ENCODE data around the gene GRM8. TPM values are rescaled to one million over a fixed set of nuclear protein-coding genes. Genes with fewer than 3 reads are reported as not detected.

The GRM8 gene
- total RNA-seq, 1 experiment from 2014 or later = 1.8 TPM

GRCh38 chr7:127177156-127177555 lies 75.6 kb downstream of the GRM8 start:
- Histone ChIP-seq H3K4me1 (ENCODE audit: insufficient read depth, low read length) (no peaks in the 10 kb centered on the region), H3K79me2 (ENCODE audit: insufficient read depth, low read length) (no peaks in the 10 kb centered on the region), H3K4ac (ENCODE audit: low read depth, low read length) (no peak overlapping the region), H3K4me2 (ENCODE audit: insufficient read depth, insufficient read length, low read length) (no peak overlapping the region), H3K56ac (ENCODE audit: insufficient read length, low read depth, low read length) (no peak overlapping the region), H3K14ac (ENCODE audit: insufficient read depth, low read length) (no peak overlapping the region), H2BK12ac (ENCODE audit: insufficient read length, low read depth, low read length) (no peak overlapping the region), H3K23ac (ENCODE audit: insufficient read length, low read depth, low read length) (no peak overlapping the region), H3K18ac (ENCODE audit: insufficient read length, low read depth, low read length) (no peak overlapping the region), H4K8ac (replicated peaks; ENCODE audit: insufficient read length, low read depth, low read length) (no peak overlapping the region), H3K23me2 (ENCODE audit: insufficient read length, low read depth, low read length, poor library complexity, severe bottlenecking) (no peaks in the 10 kb centered on the region), H3K27me3 (ENCODE audit: insufficient read depth, low read length) (no peaks in the 10 kb centered on the region), H2BK20ac (ENCODE audit: low read depth, low read length, poor library complexity, severe bottlenecking) (no peak overlapping the region), H2BK15ac (ENCODE audit: low read depth, low read length) (no peak overlapping the region), H4K5ac (ENCODE audit: insufficient read length, low read depth, low read length) (no peak overlapping the region), H3K79me1 (ENCODE audit: insufficient read depth, low read depth, low read length, poor library complexity, severe bottlenecking) (no peaks in the 10 kb centered on the region), H3K9ac (ENCODE audit: extremely low read depth, insufficient read length, low read length) (no peak overlapping the region), H3T11ph (ENCODE audit: low read length) (no peak overlapping the region), H2BK5ac (ENCODE audit: insufficient read length, low read length) (no peak overlapping the region), H3K9me3 (ENCODE audit: control insufficient read depth, low read depth, low read length) (no peaks in the 10 kb centered on the region), H2AFZ (ENCODE audit: low read length) (no peak overlapping the region), H2AK5ac (ENCODE audit: insufficient read length, low read length) (no peak overlapping the region), H4K91ac (ENCODE audit: insufficient read length, low read depth, low read length) (no peak overlapping the region), H3K27ac (ENCODE audit: insufficient read length, low read depth, low read length) (no peak overlapping the region), H2BK120ac (ENCODE audit: low read depth, low read length, poor library complexity, severe bottlenecking) (no peak overlapping the region), H4K20me1 (ENCODE audit: control insufficient read depth, insufficient read depth, insufficient read length) (no peaks in the 10 kb centered on the region)
- Mint-ChIP-seq H3K9me3 (peaks cover 15 to 29% of the 10 kb centered on the region in 2 experiments; a peak in 4 of 5 replicates), H3K4me1 (peaks cover 5 to 8% of the 10 kb centered on the region in 2 experiments; a peak in 3 of 4 replicates), H3K36me3 (ENCODE audit: insufficient read depth in 1 of 3, low read depth in 3 of 3) (peaks cover 0 to 3% (median under 1%) of the 10 kb centered on the region in 3 experiments; a peak in 2 of 7 replicates), H3K27me3 (ENCODE audit: low read depth) (peaks cover 8% of the 10 kb centered on the region), H3K4me3 (no peak overlapping the region), H3K27ac (no peak overlapping the region)
- no peak for TF ChIP-seq CTCF (conservative IDR thresholded peaks at IDR 0.05)
- no peak for DNase-seq

Measured in H9 (cell line).